GM12873 (cell line): ENCODE results near the gene SMG5.

Source experiments
- TF ChIP-seq, protein P1 (sequence below): IDR thresholded peaks from 2 replicates; pipeline ENCODE4 v1.5.1; 2012; ENCODE audit warnings: low read depth, mild to moderate bottlenecking, moderate library complexity, low read length, control low read depth; ENCODE audit not compliant: insufficient read depth; ENCODE audit errors: missing control alignments

Gene SMG5

DNA sequence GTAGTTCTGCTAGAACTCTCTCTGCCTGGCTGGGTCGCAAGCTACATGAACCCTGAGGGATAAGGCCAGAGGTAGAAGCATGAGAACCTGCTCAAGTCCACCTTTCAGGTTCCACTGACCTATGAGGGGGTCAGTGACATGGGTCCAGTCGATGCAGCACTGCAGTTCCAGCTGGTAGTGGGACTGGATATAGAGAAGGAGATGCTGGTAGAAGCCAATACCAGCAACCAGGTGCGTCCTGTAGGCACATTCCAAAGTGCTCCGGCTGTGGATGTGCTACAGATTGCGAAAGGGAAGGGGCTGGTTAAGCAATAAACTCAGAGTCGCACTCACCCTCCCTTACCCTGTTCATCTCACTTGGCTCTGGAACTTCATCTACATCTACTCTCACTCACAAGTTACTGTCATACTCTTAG is 5.7 kb downstream of the SMG5 start:
- TF ChIP-seq, protein P1, sequence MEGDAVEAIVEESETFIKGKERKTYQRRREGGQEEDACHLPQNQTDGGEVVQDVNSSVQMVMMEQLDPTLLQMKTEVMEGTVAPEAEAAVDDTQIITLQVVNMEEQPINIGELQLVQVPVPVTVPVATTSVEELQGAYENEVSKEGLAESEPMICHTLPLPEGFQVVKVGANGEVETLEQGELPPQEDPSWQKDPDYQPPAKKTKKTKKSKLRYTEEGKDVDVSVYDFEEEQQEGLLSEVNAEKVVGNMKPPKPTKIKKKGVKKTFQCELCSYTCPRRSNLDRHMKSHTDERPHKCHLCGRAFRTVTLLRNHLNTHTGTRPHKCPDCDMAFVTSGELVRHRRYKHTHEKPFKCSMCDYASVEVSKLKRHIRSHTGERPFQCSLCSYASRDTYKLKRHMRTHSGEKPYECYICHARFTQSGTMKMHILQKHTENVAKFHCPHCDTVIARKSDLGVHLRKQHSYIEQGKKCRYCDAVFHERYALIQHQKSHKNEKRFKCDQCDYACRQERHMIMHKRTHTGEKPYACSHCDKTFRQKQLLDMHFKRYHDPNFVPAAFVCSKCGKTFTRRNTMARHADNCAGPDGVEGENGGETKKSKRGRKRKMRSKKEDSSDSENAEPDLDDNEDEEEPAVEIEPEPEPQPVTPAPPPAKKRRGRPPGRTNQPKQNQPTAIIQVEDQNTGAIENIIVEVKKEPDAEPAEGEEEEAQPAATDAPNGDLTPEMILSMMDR: no peak

DNA sequence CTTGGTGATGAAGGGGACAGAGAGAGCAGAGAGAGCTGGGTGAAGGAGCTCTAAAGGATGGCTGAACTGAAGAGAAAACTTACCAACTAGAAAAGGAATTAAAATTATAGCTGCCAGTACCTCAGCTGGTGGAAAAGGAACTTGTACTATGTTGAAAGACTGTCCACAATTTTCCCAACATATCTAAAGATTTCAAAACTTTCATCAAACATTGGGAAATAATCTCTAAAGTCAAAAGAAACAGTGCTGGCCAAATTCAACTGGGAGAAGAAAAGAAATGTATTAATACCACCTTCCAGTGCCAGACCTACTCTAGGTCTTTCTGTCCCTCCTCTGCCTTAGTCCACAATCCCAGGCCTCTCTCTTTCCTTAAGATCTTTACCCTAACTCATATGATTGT is 6.1 kb downstream of the SMG5 start:
- TF ChIP-seq, protein P1: no peak

DNA sequence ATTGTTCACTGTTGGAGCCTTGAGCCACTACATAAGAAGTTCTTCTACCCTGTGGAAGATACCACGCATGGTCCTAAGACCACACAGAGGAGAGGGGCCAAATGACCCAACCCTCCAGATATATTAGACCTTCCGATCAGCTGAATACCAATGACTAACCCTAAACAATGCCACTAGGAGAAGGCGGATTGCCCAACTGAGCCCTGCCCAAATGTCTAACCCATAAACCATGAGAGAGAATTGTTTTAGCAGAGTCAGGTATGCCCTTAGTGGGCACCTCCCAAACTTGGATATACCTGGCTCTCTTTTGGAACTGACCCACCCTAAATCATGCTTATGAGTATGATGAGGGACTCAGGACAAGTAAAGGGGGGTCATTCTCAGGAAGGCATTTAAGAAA is 12.3 kb downstream of the SMG5 start:
- TF ChIP-seq, protein P1: no peak

DNA sequence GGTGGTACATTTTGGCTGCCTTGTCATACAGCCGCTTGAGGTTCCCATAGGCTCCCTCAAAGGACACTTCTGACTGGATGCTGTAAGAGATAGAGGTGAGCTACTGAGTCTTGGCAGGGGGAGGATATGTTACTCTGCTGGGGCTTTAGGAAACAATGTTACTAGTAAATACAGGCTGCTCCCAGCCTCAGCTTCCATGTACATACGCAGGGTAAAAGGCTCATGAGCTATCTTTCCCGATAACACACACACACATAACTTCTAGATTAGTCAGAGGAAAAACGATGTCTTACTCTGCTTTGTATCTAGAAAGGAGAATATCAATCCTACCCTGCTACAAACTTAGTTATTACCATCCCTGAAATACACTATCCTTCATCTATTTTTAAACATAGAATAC is 14.3 kb downstream of the SMG5 start:
- TF ChIP-seq, protein P1: no peak

DNA sequence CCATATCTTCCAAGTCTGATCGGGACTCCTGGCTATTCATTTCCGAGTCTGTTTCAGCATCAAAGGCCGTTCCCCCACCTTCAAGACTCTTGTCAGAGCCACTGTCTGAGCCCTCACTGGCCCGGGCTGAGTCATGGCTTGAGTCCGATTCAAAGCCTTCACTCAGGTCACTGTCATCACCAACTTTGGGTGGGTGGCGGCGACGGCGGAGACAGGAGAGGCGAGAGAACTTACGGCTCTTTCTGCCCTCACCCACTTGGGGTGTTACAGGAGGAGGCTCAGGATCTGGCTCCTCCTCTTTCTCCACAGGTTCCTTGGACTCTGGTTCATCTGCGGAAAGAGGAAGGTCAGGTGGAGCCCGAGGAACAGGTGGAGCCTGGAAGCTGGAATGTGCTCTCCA is 16.6 kb downstream of the SMG5 start:
- TF ChIP-seq, protein P1: no peak

DNA sequence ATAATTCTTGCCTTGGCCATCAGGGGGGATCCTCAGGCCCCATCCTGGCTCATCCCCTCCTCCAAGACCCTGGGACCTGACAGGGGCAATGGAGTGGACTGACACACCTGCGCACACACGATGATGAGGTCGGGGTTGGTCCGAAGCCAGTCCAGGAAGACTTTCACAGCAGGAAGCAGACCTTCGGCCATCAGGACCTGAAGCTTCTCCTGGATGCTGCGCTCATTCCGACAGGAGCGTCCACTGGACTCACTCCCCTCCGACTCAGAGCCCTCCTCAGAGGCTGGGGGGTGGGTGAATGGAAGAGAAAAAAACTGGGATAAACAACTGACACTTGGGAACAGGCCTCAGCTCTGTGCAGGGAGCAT is 19.4 kb downstream of the SMG5 start:
- TF ChIP-seq, protein P1: no peak

DNA sequence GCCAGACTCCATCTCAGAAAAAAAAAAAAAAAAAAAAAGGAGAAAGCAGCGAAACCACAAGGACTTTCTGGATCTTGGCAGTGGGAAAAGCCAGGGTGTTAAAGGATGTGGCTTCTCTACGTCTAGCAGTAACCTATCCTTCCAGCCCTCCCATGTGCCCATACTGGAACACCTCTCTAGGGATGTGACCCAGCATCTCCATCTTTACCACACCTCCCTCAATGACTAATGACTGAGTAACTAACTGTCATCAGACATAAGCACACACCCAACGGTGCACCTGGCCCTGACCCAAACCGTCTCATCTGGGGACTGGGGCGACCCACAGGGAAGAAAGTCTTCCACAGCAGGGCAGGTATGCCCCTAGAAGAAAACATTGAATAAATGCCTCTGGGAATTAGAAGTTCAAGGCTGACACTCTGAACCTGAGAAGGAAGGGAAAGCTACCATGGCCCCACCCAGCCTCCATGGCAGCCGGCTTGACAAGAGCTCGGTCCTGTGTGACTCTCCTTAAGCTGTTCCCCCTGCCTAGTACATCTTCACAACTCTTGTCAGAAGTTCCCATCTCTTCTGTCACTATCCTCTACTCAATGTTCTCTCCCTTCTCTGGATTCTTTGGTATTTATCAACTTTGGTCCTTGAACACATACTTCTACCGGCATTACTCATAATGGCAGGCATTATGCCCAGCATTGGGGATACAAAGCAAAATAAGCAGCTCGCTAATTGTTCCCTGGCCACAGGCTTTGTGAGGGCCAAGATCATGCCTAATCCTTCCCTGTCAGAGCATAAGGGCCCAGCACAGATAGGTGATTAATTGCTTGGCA is 20.0 kb downstream of the SMG5 start:
- TF ChIP-seq, protein P1: no peak
